ENCODE data around the gene CDC37.

DNA sequence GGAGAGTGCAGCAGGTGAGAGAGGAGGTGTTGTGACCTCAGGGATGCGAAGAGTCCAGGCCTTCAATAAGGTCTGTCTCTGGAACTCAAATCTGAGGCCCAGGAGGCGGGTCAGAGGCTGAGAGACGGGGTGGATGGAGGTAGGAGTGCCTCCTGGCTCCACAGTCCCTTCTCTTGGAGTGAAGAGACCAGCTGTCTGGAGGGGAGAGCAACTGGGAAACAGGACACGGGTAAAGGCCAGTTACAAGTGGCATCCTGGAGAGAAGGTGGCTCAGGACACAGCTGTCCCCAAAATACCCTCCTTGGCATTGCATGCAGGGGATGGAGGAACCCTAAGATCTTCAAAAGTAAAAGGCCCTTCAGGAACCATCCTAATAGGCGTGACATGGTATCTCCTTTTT is 36.2 kb upstream of the CDC37 start:
- TF ChIP-seq, protein P1, sequence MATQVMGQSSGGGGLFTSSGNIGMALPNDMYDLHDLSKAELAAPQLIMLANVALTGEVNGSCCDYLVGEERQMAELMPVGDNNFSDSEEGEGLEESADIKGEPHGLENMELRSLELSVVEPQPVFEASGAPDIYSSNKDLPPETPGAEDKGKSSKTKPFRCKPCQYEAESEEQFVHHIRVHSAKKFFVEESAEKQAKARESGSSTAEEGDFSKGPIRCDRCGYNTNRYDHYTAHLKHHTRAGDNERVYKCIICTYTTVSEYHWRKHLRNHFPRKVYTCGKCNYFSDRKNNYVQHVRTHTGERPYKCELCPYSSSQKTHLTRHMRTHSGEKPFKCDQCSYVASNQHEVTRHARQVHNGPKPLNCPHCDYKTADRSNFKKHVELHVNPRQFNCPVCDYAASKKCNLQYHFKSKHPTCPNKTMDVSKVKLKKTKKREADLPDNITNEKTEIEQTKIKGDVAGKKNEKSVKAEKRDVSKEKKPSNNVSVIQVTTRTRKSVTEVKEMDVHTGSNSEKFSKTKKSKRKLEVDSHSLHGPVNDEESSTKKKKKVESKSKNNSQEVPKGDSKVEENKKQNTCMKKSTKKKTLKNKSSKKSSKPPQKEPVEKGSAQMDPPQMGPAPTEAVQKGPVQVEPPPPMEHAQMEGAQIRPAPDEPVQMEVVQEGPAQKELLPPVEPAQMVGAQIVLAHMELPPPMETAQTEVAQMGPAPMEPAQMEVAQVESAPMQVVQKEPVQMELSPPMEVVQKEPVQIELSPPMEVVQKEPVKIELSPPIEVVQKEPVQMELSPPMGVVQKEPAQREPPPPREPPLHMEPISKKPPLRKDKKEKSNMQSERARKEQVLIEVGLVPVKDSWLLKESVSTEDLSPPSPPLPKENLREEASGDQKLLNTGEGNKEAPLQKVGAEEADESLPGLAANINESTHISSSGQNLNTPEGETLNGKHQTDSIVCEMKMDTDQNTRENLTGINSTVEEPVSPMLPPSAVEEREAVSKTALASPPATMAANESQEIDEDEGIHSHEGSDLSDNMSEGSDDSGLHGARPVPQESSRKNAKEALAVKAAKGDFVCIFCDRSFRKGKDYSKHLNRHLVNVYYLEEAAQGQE (IDR thresholded peaks at IDR 0.05; ENCODE audit: low read depth) = no peak
- no peak for TF ChIP-seq YY1 (IDR thresholded peaks at IDR 0.05; ENCODE audit: extremely low read depth, insufficient replicate concordance, low read depth, low read length)
- TF ChIP-seq EZH2phosphoT487 (IDR thresholded peaks at IDR 0.05; ENCODE audit: borderline replicate concordance) = no peak
- no peak for TF ChIP-seq TCF7L2 (IDR thresholded peaks at IDR 0.05; ENCODE audit: borderline replicate concordance, extremely low read depth, insufficient read depth, insufficient read length)
- TF ChIP-seq POLR2A (IDR thresholded peaks at IDR 0.05; ENCODE audit: borderline replicate concordance, extremely low read depth, insufficient read depth, insufficient read length) = no peak
- no peak for TF ChIP-seq EZH2 (IDR thresholded peaks at IDR 0.05)
- TF ChIP-seq CTCF (IDR thresholded peaks at IDR 0.05 in 2 of 3, conservative IDR thresholded peaks at IDR 0.05 in 1 of 3; ENCODE audit: borderline replicate concordance in 1 of 3, insufficient read depth in 1 of 3, low read depth in 2 of 3, low read length in 2 of 3) = no peak
- TF ChIP-seq POLR2AphosphoS5 (IDR thresholded peaks at IDR 0.05; ENCODE audit: low read depth, low read length) = no peak
- TF ChIP-seq EGR1 (IDR thresholded peaks at IDR 0.05; ENCODE audit: low read depth) = no peak
- no peak for TF ChIP-seq SP1 (IDR thresholded peaks at IDR 0.05; ENCODE audit: low read depth)
